ENCODE results near the gene ZNF358. TPM values are rescaled to one million over a fixed set of nuclear protein-coding genes. Genes with fewer than 3 reads are reported as not detected.

Gene ZNF358
- total RNA-seq, 4 donors from 2014 or later = 50.2 to 72.7 (median 69.1) TPM

DNA sequence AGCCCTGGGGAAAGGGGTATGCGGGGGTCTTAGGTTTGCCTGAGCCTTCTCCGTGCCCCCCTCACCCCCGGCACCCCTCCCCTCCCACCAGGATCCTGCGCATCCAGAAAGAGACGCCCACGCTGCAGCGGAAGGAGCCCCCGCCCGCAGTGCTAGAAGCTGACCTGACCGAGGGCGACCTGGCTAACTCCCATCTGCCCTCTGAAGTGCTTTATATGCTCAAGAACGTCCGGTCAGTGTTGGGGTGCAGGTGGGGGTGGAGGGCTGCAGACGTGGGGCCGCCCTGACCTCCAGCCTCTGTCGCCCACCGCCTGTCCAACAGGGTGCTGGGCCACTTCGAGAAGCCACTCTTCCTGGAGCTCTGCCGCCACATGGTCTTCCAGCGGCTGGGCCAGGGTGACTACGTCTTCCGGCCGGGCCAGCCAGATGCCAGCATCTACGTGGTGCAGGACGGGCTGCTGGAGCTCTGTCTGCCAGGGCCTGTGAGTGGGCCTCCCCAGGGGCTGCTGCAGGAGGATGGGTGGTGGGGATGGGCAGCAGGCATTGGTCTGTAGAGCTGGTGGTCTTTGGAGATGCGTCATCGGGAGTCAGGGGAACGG is 24.0 kb downstream of the ZNF358 start:
- H3K4me1 ChIP-seq = peaks cover 4 to 12% (median 7%) of the 10 kb centered on the region in 4 donors
- no peaks in the 10 kb centered on the region for H3K9me3 ChIP-seq
- DNase-seq = no peak
- no peak overlapping the region for H3K27ac ChIP-seq
- H3K27me3 ChIP-seq = no peaks in the 10 kb centered on the region
- peaks cover 0 to 27% (median 13%) of the 10 kb centered on the region in 4 donors for H3K36me3 ChIP-seq
- intact Hi-C loops (cut with DNase I; ENCODE audit: low total_unique reads) = loop anchor here (10.0 kb wide), 1 partner anchor 145 kb away; no protein-coding TSS in a partner anchor
- in situ Hi-C loops (cut with MboI; ENCODE audit: low pct_ligation_motif_present in 1 of 4, low pct_unique_long_range_greater_than_20kb in 1 of 4, low sequenced_read_pairs in 3 of 4) = no loop called here
- no peak for TF ChIP-seq EP300 (IDR thresholded peaks at IDR 0.05; ENCODE audit: low read depth)
- TF ChIP-seq POLR2A (IDR thresholded peaks at IDR 0.05) = no peak
- TF ChIP-seq, protein P1, sequence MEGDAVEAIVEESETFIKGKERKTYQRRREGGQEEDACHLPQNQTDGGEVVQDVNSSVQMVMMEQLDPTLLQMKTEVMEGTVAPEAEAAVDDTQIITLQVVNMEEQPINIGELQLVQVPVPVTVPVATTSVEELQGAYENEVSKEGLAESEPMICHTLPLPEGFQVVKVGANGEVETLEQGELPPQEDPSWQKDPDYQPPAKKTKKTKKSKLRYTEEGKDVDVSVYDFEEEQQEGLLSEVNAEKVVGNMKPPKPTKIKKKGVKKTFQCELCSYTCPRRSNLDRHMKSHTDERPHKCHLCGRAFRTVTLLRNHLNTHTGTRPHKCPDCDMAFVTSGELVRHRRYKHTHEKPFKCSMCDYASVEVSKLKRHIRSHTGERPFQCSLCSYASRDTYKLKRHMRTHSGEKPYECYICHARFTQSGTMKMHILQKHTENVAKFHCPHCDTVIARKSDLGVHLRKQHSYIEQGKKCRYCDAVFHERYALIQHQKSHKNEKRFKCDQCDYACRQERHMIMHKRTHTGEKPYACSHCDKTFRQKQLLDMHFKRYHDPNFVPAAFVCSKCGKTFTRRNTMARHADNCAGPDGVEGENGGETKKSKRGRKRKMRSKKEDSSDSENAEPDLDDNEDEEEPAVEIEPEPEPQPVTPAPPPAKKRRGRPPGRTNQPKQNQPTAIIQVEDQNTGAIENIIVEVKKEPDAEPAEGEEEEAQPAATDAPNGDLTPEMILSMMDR (IDR thresholded peaks at IDR 0.05) = no peak
- TF ChIP-seq POLR2AphosphoS5 (IDR thresholded peaks at IDR 0.05) = no peak
- H3K4me3 ChIP-seq = no peak overlapping the region
- 95% methylated on average over 27 of the region's 28 CpGs; no CpG with 5 or more reads in 1 of the 2 donors for WGBS, 2 donors (ENCODE audit: low coverage in 1 of 2)

DNA sequence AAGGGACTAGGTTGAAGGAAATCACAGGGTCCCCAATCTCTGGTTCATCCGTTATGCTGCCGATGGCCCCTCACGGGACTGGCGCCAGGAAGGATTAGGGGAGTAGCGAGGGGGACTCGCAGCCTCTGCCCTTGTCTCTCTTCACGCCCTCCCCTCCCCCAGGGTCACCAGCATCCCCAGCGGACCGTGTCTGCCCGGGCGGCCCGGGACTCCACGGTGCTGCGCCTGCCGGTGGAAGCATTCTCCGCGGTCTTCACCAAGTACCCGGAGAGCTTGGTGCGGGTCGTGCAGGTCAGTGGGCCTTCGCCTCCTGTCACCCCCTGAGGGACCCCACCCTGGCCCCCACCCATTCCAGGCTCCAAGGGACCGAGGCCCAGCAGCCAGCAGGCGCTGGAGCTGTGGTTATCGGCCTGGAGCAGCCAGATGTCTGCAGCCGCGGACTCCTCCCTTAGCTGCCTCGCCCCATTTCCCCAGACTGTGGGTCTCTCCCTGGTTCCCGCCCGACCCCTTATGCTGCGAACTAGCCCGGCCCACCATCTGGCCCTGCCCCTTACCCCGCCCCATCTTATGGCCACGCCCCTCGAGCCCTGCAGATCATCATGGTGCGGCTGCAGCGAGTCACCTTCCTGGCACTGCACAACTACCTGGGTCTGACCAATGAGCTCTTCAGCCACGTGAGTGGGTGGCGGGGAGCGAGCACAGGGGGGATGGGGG is 25.0 kb downstream of the ZNF358 start:
- TF ChIP-seq POLR2AphosphoS5 (IDR thresholded peaks at IDR 0.05) (no peak), EP300 (IDR thresholded peaks at IDR 0.05; ENCODE audit: low read depth) (no peak), POLR2A (IDR thresholded peaks at IDR 0.05) (no peak)
- TF ChIP-seq, protein P1 (IDR thresholded peaks at IDR 0.05) = no peak
- intact Hi-C loops (cut with DNase I; ENCODE audit: low total_unique reads) (no loop called here), in situ Hi-C loops (cut with MboI; ENCODE audit: low pct_ligation_motif_present in 1 of 4, low pct_unique_long_range_greater_than_20kb in 1 of 4, low sequenced_read_pairs in 3 of 4) (no loop called here)
- whole genome bisulfite sequencing, 2 donors (ENCODE audit: low coverage in 1 of 2) = 86% methylated on average over 36 of the region's 39 CpGs; no CpG with 5 or more reads in 1 of the 2 donors
- Histone ChIP-seq H3K27ac (no peak overlapping the region), H3K36me3 (peaks cover 0 to 27% (median 13%) of the 10 kb centered on the region in 4 donors), H3K4me3 (no peak overlapping the region), H3K9me3 (no peaks in the 10 kb centered on the region), H3K27me3 (no peaks in the 10 kb centered on the region), H3K4me1 (peaks cover 4 to 18% (median 6%) of the 10 kb centered on the region in 4 donors)
- no peak for DNase-seq

GRCh38 chr19:7541475-7541824 is 25.5 kb downstream of the ZNF358 start:
- in situ Hi-C loops (cut with MboI; ENCODE audit: low pct_ligation_motif_present in 1 of 4, low pct_unique_long_range_greater_than_20kb in 1 of 4, low sequenced_read_pairs in 3 of 4) (no loop called here), intact Hi-C loops (cut with DNase I; ENCODE audit: low total_unique reads) (no loop called here)
- Histone ChIP-seq H3K27me3 (no peaks in the 10 kb centered on the region), H3K36me3 (peaks cover 0 to 27% (median 13%) of the 10 kb centered on the region in 4 donors), H3K4me1 (peaks cover 0 to 19% (median 2%) of the 10 kb centered on the region in 4 donors), H3K4me3 (no peak overlapping the region), H3K9me3 (no peaks in the 10 kb centered on the region), H3K27ac (no peak overlapping the region)
- TF ChIP-seq POLR2AphosphoS5 (IDR thresholded peaks at IDR 0.05) = no peak
- TF ChIP-seq EP300 (IDR thresholded peaks at IDR 0.05; ENCODE audit: low read depth) = no peak
- TF ChIP-seq, protein P1 (IDR thresholded peaks at IDR 0.05) = no peak
- no peak for TF ChIP-seq POLR2A (IDR thresholded peaks at IDR 0.05)
- 94% methylated on average over 7 of the region's 15 CpGs; no CpG with 5 or more reads in 1 of the 2 donors for WGBS, 2 donors (ENCODE audit: low coverage in 1 of 2)
- DNase-seq = no peak

DNA sequence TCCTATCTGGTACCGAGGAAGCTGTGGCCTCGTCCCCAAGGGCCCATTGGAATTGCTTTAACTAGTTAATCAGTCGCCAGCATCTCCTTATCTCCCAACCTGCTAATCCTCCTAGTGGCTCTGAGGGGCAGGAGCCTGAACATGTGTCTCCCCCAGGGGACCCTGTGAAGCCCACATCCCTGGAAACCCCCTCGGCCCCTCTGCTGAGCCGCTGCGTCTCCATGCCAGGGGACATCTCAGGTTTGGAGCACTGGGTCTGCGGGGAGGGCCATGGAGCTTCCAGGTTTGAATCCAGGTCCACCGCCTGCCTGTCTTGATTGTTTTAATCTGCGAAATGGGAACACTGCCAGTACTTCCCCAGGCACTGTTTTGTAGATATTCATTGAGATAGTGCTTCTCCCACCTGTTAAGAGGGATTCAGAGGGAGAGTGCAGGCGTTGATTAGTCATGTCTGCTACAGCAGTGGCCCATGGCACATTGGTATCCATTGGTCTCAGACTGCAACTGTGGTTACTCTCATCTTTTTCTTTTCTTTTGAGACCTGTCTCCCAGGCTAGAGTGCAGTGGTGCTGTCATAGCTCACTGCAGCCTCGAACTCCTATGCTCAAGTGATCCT is 26.0 kb downstream of the ZNF358 start:
- in situ Hi-C loops (cut with MboI; ENCODE audit: low pct_ligation_motif_present in 1 of 4, low pct_unique_long_range_greater_than_20kb in 1 of 4, low sequenced_read_pairs in 3 of 4) (no loop called here), intact Hi-C loops (cut with DNase I; ENCODE audit: low total_unique reads) (no loop called here)
- Histone ChIP-seq H3K27me3 (no peaks in the 10 kb centered on the region), H3K4me3 (no peak overlapping the region), H3K36me3 (peaks cover 0 to 27% (median 13%) of the 10 kb centered on the region in 4 donors), H3K4me1 (peaks cover 0 to 17% (median 0%) of the 10 kb centered on the region in 4 donors), H3K27ac (no peak overlapping the region), H3K9me3 (no peaks in the 10 kb centered on the region)
- TF ChIP-seq, protein P1 (IDR thresholded peaks at IDR 0.05) = no peak
- TF ChIP-seq EP300 (IDR thresholded peaks at IDR 0.05; ENCODE audit: low read depth) (no peak), POLR2AphosphoS5 (IDR thresholded peaks at IDR 0.05) (no peak), POLR2A (IDR thresholded peaks at IDR 0.05) (no peak)
- 96% methylated on average over 10 of the region's 11 CpGs; no CpG with 5 or more reads in 1 of the 2 donors for WGBS, 2 donors (ENCODE audit: low coverage in 1 of 2)
- DNase-seq = no peak

Data from transverse colon (tissue), 4 donors.